Liver (tissue), 9 donors: Measurements from ENCODE around the gene CYP4F11. TPM values are rescaled to one million over a fixed set of nuclear protein-coding genes. Genes with fewer than 3 reads are reported as not detected.
"Not testable (repeated sequence)": the region's sequence is repeated elsewhere in the genome, so short reads cannot be mapped to it uniquely, and the experiment has no call there.

ENCODE experiments used
- DNase-seq: peaks from one replicate; pipeline ENCODE4 v3.0.0-alpha.2; 2017; ENCODE audit warnings: low spot score
- H3K27ac ChIP-seq, 2 donors: one replicate each; pipeline ENCODE4 v1.7.0; 2013; ENCODE audit warnings: inconsistent platforms in 2 of 2, low read length in 2 of 2, control low read depth in 1 of 2, low read depth in 1 of 2, mild to moderate bottlenecking in 1 of 2
- H3K27me3 ChIP-seq, 4 donors: one replicate each; pipeline versions ENCODE4 v1.6.1 to v1.7.0; 2013; ENCODE audit warnings: low read length in 3 of 4, inconsistent platforms in 1 of 4, mild to moderate bottlenecking in 1 of 4, moderate library complexity in 1 of 4; ENCODE audit not compliant: control insufficient read depth in 4 of 4, insufficient read depth in 4 of 4
- H3K36me3 ChIP-seq, 4 donors: one replicate each; pipeline versions ENCODE4 v1.6.1 to v1.7.0; 2013; ENCODE audit warnings: low read length in 3 of 4, mild to moderate bottlenecking in 3 of 4, low read depth in 1 of 4, moderate library complexity in 1 of 4; ENCODE audit not compliant: control insufficient read depth in 4 of 4, insufficient read depth in 3 of 4
- H3K4me1 ChIP-seq, 4 donors: one replicate each; pipeline versions ENCODE4 v1.6.1 to v1.7.0; 2013; ENCODE audit warnings: low read length in 3 of 4, mild to moderate bottlenecking in 3 of 4, moderate library complexity in 1 of 4; ENCODE audit not compliant: control insufficient read depth in 4 of 4, insufficient read depth in 4 of 4
- H3K4me3 ChIP-seq, 3 donors: one replicate each; pipeline versions ENCODE4 v1.6.1 to v1.7.0; 2013; ENCODE audit warnings: low read length in 3 of 3, control low read depth in 1 of 3, low read depth in 1 of 3, mild to moderate bottlenecking in 1 of 3
- H3K9ac ChIP-seq, 2 donors: one replicate each; pipeline ENCODE4 v1.7.0; 2013; ENCODE audit warnings: low read length in 2 of 2, mild to moderate bottlenecking in 2 of 2, moderate library complexity in 2 of 2, control low read depth in 1 of 2, low read depth in 1 of 2
- H3K9me3 ChIP-seq, 4 donors: one replicate each; pipeline versions ENCODE4 v1.6.1 to v1.7.0; 2013; ENCODE audit warnings: low read length in 3 of 4; ENCODE audit not compliant: control insufficient read depth in 4 of 4
- ATF3 ChIP-seq: IDR thresholded peaks from 2 replicates; pipeline ENCODE4 v1.6.1; 2016; ENCODE audit warnings: antibody characterized with exemption
- CTCF ChIP-seq: fragments of 150-350 bp; IDR thresholded peaks from 2 replicates; pipeline ENCODE4 v1.5.1; 2017; ENCODE audit warnings: improper control_type of control experiment, low read depth, low read length; ENCODE audit not compliant: missing input control
- FOXA1 ChIP-seq: IDR thresholded peaks from 2 replicates; pipeline ENCODE4 v1.6.1; 2016; ENCODE audit warnings: antibody characterized with exemption
- FOXA2 ChIP-seq: IDR thresholded peaks from 2 replicates; pipeline ENCODE4 v1.6.1; 2016; ENCODE audit warnings: antibody characterized with exemption
- GABPA ChIP-seq, 2 donors: IDR thresholded peaks in 1 of 2; conservative IDR thresholded peaks in 1 of 2; 2 replicates each; pipeline ENCODE4 v1.6.1; 2016; ENCODE audit warnings: antibody characterized with exemption in 2 of 2, mild to moderate bottlenecking in 1 of 2, moderate library complexity in 1 of 2
- HNF4A ChIP-seq, 2 donors: conservative IDR thresholded peaks; 2 replicates each; pipeline ENCODE4 v1.6.1; 2016; ENCODE audit warnings: antibody characterized with exemption in 2 of 2, mild to moderate bottlenecking in 2 of 2
- HNF4G ChIP-seq: IDR thresholded peaks from 2 replicates; pipeline ENCODE4 v1.6.1; 2016; ENCODE audit warnings: antibody characterized with exemption
- JUND ChIP-seq, 2 donors: IDR thresholded peaks; 2 replicates each; pipeline ENCODE4 v1.6.1; 2016; ENCODE audit warnings: antibody characterized with exemption in 2 of 2
- MAX ChIP-seq: IDR thresholded peaks from 2 replicates; pipeline ENCODE4 v1.6.1; 2016; ENCODE audit warnings: antibody characterized with exemption
- NR2F2 ChIP-seq: IDR thresholded peaks from 2 replicates; pipeline ENCODE4 v1.6.1; 2016; ENCODE audit warnings: antibody characterized with exemption
- RAD21 ChIP-seq, 2 donors: IDR thresholded peaks; 2 replicates each; pipeline ENCODE4 v1.6.1; 2016; ENCODE audit warnings: antibody characterized with exemption in 2 of 2, mild to moderate bottlenecking in 2 of 2
- REST ChIP-seq: IDR thresholded peaks from 2 replicates; pipeline ENCODE4 v1.6.1; 2016; ENCODE audit warnings: antibody characterized with exemption, mild to moderate bottlenecking
- RXRA ChIP-seq, 2 donors: IDR thresholded peaks; 2 replicates each; pipeline ENCODE4 v1.6.1; 2017 to 2018; ENCODE audit warnings: antibody characterized with exemption in 2 of 2, mild to moderate bottlenecking in 1 of 2
- SP1 ChIP-seq: IDR thresholded peaks from 2 replicates; pipeline ENCODE4 v1.6.1; 2018; ENCODE audit warnings: antibody characterized with exemption, mild to moderate bottlenecking
- YY1 ChIP-seq: IDR thresholded peaks from 2 replicates; pipeline ENCODE4 v1.6.1; 2016; ENCODE audit warnings: antibody characterized with exemption, mild to moderate bottlenecking
- ZBTB33 ChIP-seq: IDR thresholded peaks from 2 replicates; pipeline ENCODE4 v1.6.1; 2016; ENCODE audit warnings: antibody characterized with exemption
- WGBS: extraction: QIAGEN DNeasy Blood & Tissue Kit; methylation state at CpG from one replicate; pipeline ENCODE4 v1.1.7; 2013; 5-methylcytosine and 5-hydroxymethylcytosine counted together
- polyA plus RNA-seq, 2 donors: library from polyadenylated mRNA; stranded (reverse) in 1 of 2; unstranded in 1 of 2; fragments of 200-250 nt in 1 of 2; fragments of >200 nt in 1 of 2; fragmentation: Nextera tagmentation in 1 of 2; extraction: Ambion mirVana in 1 of 2; gene quantifications; one replicate each; pipeline versions ENCODE4 v1.2.1 to v1.2.3, GENCODE V29; 2013 to 2015
- total RNA-seq, 2 donors: library from RNA; depleted of rRNA; stranded (reverse); fragments of >200 nt; gene quantifications; one replicate each; pipeline ENCODE4 v1.2.3, GENCODE V29; 2014
- donor health status: healthy.
- donor health status: healthy.
- donor health status: healthy.
- donor health status: healthy.
- donor health status: healthy.

The CYP4F11 gene
- total and polyA plus RNA-seq, 4 donors: 2.1 to 77.4 (median 32.3) TPM

GRCh38 chr19:15885167-15885566 lies 49.2 kb downstream of the CYP4F11 start:
- H3K9me3 ChIP-seq: no peaks in the 10 kb centered on the region
- 83% methylated on average over 3 of the region's 3 CpGs for whole genome bisulfite sequencing
- H3K27ac ChIP-seq: no peak overlapping the region
- H3K36me3 ChIP-seq: peaks cover 0 to 43% (median 15%) of the 10 kb centered on the region in 4 donors
- DNase-seq: no peak
- no peaks in the 10 kb centered on the region for H3K4me1 ChIP-seq
- H3K9ac ChIP-seq: no peak overlapping the region
- TF ChIP-seq CTCF (no peak), HNF4A (conservative IDR thresholded peaks at IDR 0.05) (no peak), ATF3 (no peak), YY1 (no peak), HNF4G (no peak), NR2F2 (no peak), FOXA2 (no peak), ZBTB33 (no peak), GABPA (IDR thresholded peaks at IDR 0.05 in 1 of 2, conservative IDR thresholded peaks at IDR 0.05 in 1 of 2) (no peak), FOXA1 (no peak), RAD21 (IDR thresholded peaks at IDR 0.05) (no peak), MAX (no peak), SP1 (no peak), JUND (IDR thresholded peaks at IDR 0.05) (no peak)
- H3K4me3 ChIP-seq: no peak overlapping the region
- H3K27me3 ChIP-seq: no peaks in the 10 kb centered on the region

GRCh38 chr19:15883329-15883728 lies 51.0 kb downstream of the CYP4F11 start:
- DNase-seq, H3K4me1 ChIP-seq, H3K9me3 ChIP-seq, H3K27ac ChIP-seq, H3K27me3 ChIP-seq, H3K9ac ChIP-seq, H3K4me3 ChIP-seq: not testable (repeated sequence)
- H3K36me3 ChIP-seq: peaks cover 0 to 42% (median 20%) of the 10 kb centered on the region in 4 donors
- WGBS: 82% methylated on average over 3 of the region's 3 CpGs

- no peak overlapping the region for H3K4me3 ChIP-seq
- H3K36me3 ChIP-seq: peaks cover 0 to 15% (median 6%) of the 10 kb centered on the region in 4 donors
- H3K27ac ChIP-seq: no peak overlapping the region
- no peaks in the 10 kb centered on the region for H3K27me3 ChIP-seq
- peaks cover 2 to 5% (median 3%) of the 10 kb centered on the region in 4 donors for H3K4me1 ChIP-seq
- 57% methylated on average over 4 of the region's 4 CpGs for WGBS
- DNase-seq: no peak
- no peaks in the 10 kb centered on the region for H3K9me3 ChIP-seq
- no peak overlapping the region for H3K9ac ChIP-seq
- no peak for TF ChIP-seq FOXA2
- no peak for TF ChIP-seq YY1
- no peak for TF ChIP-seq REST
- TF ChIP-seq ZBTB33: no peak
- no peak for TF ChIP-seq RXRA (IDR thresholded peaks at IDR 0.05)
- TF ChIP-seq HNF4G: no peak
- no peak for TF ChIP-seq MAX
- TF ChIP-seq HNF4A (conservative IDR thresholded peaks at IDR 0.05): no peak
- no peak for TF ChIP-seq JUND (IDR thresholded peaks at IDR 0.05)
- no peak for TF ChIP-seq ATF3
- TF ChIP-seq SP1: no peak
- TF ChIP-seq NR2F2: no peak
Observed at GRCh38 chr19:15874821-15875474, 59.4 kb downstream of the CYP4F11 start.
